ENCODE results near the gene SLC25A38.

- no peak for TF ChIP-seq CTCF (conservative IDR thresholded peaks at IDR 0.05)
- TF ChIP-seq ZFX (IDR thresholded peaks at IDR 0.05), result no peak
Observed at GRCh38 chr3:39433642-39434041, 50.5 kb downstream of the SLC25A38 start.

Measured in C4-2B (cell line).